HCT116 (cell line): Measurements from ENCODE around the gene DHRSX. TPM values are rescaled to one million over a fixed set of nuclear protein-coding genes. Genes with fewer than 3 reads are reported as not detected.

Source experiments
- ATAC-seq: fragments of 200-7000 bp; cut with Tn5 transposase; 2 replicates; pipeline ENCODE4 v1.9.1; 2020; ENCODE audit warnings: mild to moderate bottlenecking, moderate library complexity
- BruUV-seq: library from RNA; stranded (reverse); fragments of 400-500 nt; replicated peaks from 2 replicates; lab custom pipeline; 2021; lab: Mats Ljungman, UMichigan
- CTCF ChIA-PET: fragments of 300-600 bp; sonication (Branson Sonifier 250); formaldehyde crosslinking; loops from one replicate; lab custom pipeline; 2021; ENCODE audit warnings: antibody characterized with exemption; lab: Charles Lee
- POLR2A ChIA-PET: fragments of 300-600, 350-600 bp; sonication (Branson Sonifier 250); formaldehyde crosslinking; loops from one replicate; lab custom pipeline; 2021; ENCODE audit warnings: antibody characterized with exemption; lab: Charles Lee
- RAD21 ChIA-PET, 2 experiments: fragments of 300-600 bp; sonication (Branson Sonifier 250); formaldehyde crosslinking; loops; one replicate each; lab custom pipeline; 2023; ENCODE audit warnings: low total read pairs in 2 of 2; ENCODE audit not compliant: uncharacterized antibody in 2 of 2, unreplicated experiment in 2 of 2, low non-redundant PET in 1 of 2; lab: Charles Lee
- DNase-seq: peaks from one replicate; pipeline ENCODE4 v3.0.0-alpha.2; 2010; ENCODE audit warnings: low read depth, low spot score
- H2AFZ ChIP-seq: fragments of 200-600 bp; shearing (Covaris generic), sonication (generic); 2 replicates; pipeline ENCODE4 v1.6.1; 2017; ENCODE audit warnings: low read depth, mixed run types, mixed read lengths, antibody characterized with exemption, low read length; ENCODE audit not compliant: poor library complexity, severe bottlenecking
- H3K27ac ChIP-seq: 2 replicates; pipeline ENCODE4 v1.5.1; 2012; ENCODE audit warnings: low read depth, low read length
- H3K27me3 ChIP-seq: fragments of 200-600 bp; sonication (generic); 2 replicates; pipeline ENCODE4 v1.6.1; 2016; ENCODE audit warnings: mixed run types, low read length, mixed read lengths; ENCODE audit not compliant: insufficient read depth
- H3K36me3 ChIP-seq, 2 experiments: fragments of 200-500 bp in 1 of 2; fragments of 200-600 bp in 1 of 2; sonication (Bioruptor generic) in 1 of 2; sonication (generic) in 1 of 2; 2 replicates each; pipeline versions ENCODE4 v1.5.1 to v1.6.1; 2014 to 2016; ENCODE audit warnings: low read length in 2 of 2, inconsistent platforms in 1 of 2, mixed read lengths in 1 of 2, mixed run types in 1 of 2; ENCODE audit not compliant: insufficient read depth in 2 of 2, control insufficient read depth in 1 of 2
- H3K4me1 ChIP-seq, 2 experiments: fragments of 200-600 bp in 1 of 2; sonication (generic) in 1 of 2; 2 replicates each; pipeline versions ENCODE4 v1.5.1 to v1.6.1; 2012 to 2017; ENCODE audit warnings: low read length in 2 of 2, inconsistent platforms in 1 of 2, mild to moderate bottlenecking in 1 of 2, mixed read lengths in 1 of 2, mixed run types in 1 of 2, moderate library complexity in 1 of 2; ENCODE audit not compliant: insufficient read depth in 2 of 2, control insufficient read depth in 1 of 2
- H3K4me2 ChIP-seq: fragments of 200-600 bp; sonication (generic); 2 replicates; pipeline ENCODE4 v1.6.1; 2017; ENCODE audit warnings: mixed run types, low read length, mixed read lengths
- H3K4me3 ChIP-seq, 2 experiments: fragments of 200-600 bp in 1 of 2; sonication (generic) in 1 of 2; replicated peaks in 1 of 2; 2 replicates each; pipeline ENCODE4 v1.5.1; 2011 to 2016; ENCODE audit warnings: low read length in 2 of 2, control low read depth in 1 of 2, low read depth in 1 of 2, mild to moderate bottlenecking in 1 of 2, mixed read lengths in 1 of 2, mixed run types in 1 of 2
- H3K79me2 ChIP-seq: fragments of 200-600 bp; sonication (generic); 2 replicates; pipeline ENCODE4 v1.6.1; 2017; ENCODE audit warnings: mild to moderate bottlenecking, mixed run types, low read length, moderate library complexity, mixed read lengths; ENCODE audit not compliant: insufficient read depth
- H3K9ac ChIP-seq: fragments of 200-600 bp; sonication (generic); 2 replicates; pipeline ENCODE4 v1.6.1; 2016; ENCODE audit warnings: low read length, mixed read lengths
- H3K9me2 ChIP-seq: fragments of 200-600 bp; sonication (generic), shearing (Covaris generic); 2 replicates; pipeline ENCODE4 v1.6.1; 2017; ENCODE audit warnings: mixed run types, mild to moderate bottlenecking, moderate library complexity; ENCODE audit not compliant: insufficient read depth
- H3K9me3 ChIP-seq, 2 experiments: fragments of 200-500 bp in 1 of 2; fragments of 200-600 bp in 1 of 2; sonication (Bioruptor generic) in 1 of 2; sonication (generic) in 1 of 2; 2 replicates each; pipeline ENCODE4 v1.6.1; 2014 to 2017; ENCODE audit warnings: low read length in 2 of 2, mixed read lengths in 2 of 2, inconsistent platforms in 1 of 2, low read depth in 1 of 2, mild to moderate bottlenecking in 1 of 2, mixed run types in 1 of 2, moderate library complexity in 1 of 2; ENCODE audit not compliant: control insufficient read depth in 1 of 2, insufficient read depth in 1 of 2
- H4K20me1 ChIP-seq: fragments of 200-600 bp; sonication (generic), shearing (Covaris generic); 2 replicates; pipeline ENCODE4 v1.6.1; 2017; ENCODE audit warnings: mixed run types, mild to moderate bottlenecking, moderate library complexity; ENCODE audit not compliant: insufficient read depth
- ATF3 ChIP-seq: IDR thresholded peaks from 2 replicates; pipeline ENCODE4 v1.6.1; 2012
- CBX3 ChIP-seq: IDR thresholded peaks from 2 replicates; pipeline ENCODE4 v1.6.1; 2012; ENCODE audit warnings: low read depth
- CEBPB ChIP-seq: IDR thresholded peaks from 2 replicates; pipeline ENCODE4 v1.6.1; 2012; ENCODE audit warnings: low read depth
- CTCF ChIP-seq, 3 experiments: fragments of 200-600 bp in 1 of 3; sonication (generic) in 1 of 3; IDR thresholded peaks in 2 of 3; conservative IDR thresholded peaks in 1 of 3; 2 replicates each; pipeline ENCODE4 v1.5.1; 2012 to 2017; ENCODE audit warnings: low read depth in 2 of 3, low read length in 2 of 3, antibody characterized with exemption in 1 of 3, borderline replicate concordance in 1 of 3, control low read depth in 1 of 3, mild to moderate bottlenecking in 1 of 3, mixed read lengths in 1 of 3, mixed run types in 1 of 3, moderate library complexity in 1 of 3; ENCODE audit not compliant: insufficient read depth in 1 of 3
- EGR1 ChIP-seq: IDR thresholded peaks from 2 replicates; pipeline ENCODE4 v1.6.1; 2012; ENCODE audit warnings: low read depth
- ELF1 ChIP-seq: IDR thresholded peaks from 2 replicates; pipeline ENCODE4 v1.6.1; 2012; ENCODE audit warnings: low read depth, borderline replicate concordance
- EZH2 ChIP-seq: fragments of 200-600 bp; sonication (generic); IDR thresholded peaks from 2 replicates; pipeline ENCODE4 v1.6.1; 2017; ENCODE audit warnings: antibody characterized with exemption, mixed run types
- EZH2phosphoT487 ChIP-seq: fragments of 200-600 bp; IDR thresholded peaks from 2 replicates; pipeline ENCODE4 v1.6.1; 2018; ENCODE audit warnings: antibody characterized with exemption, borderline replicate concordance
- FOSL1 ChIP-seq: IDR thresholded peaks from 2 replicates; pipeline ENCODE4 v1.6.1; 2012; ENCODE audit warnings: low read depth
- JUND ChIP-seq: IDR thresholded peaks from 2 replicates; pipeline ENCODE4 v1.6.1; 2012
- MAX ChIP-seq: IDR thresholded peaks from 2 replicates; pipeline ENCODE4 v1.6.1; 2012
- POLR2A ChIP-seq: IDR thresholded peaks from 2 replicates; pipeline ENCODE4 v1.7.0; 2011; ENCODE audit warnings: borderline replicate concordance; ENCODE audit not compliant: insufficient read depth, insufficient read length; ENCODE audit errors: extremely low read depth
- POLR2AphosphoS5 ChIP-seq: IDR thresholded peaks from 2 replicates; pipeline ENCODE4 v1.6.1; 2011; ENCODE audit warnings: mild to moderate bottlenecking, low read depth, low read length, moderate library complexity
- REST ChIP-seq: IDR thresholded peaks from 2 replicates; pipeline ENCODE4 v1.6.1; 2012; ENCODE audit warnings: low read depth
- SP1 ChIP-seq: IDR thresholded peaks from 2 replicates; pipeline ENCODE4 v1.6.1; 2012; ENCODE audit warnings: low read depth
- SRF ChIP-seq: IDR thresholded peaks from 2 replicates; pipeline ENCODE4 v1.6.1; 2012; ENCODE audit warnings: low read depth
- YY1 ChIP-seq: IDR thresholded peaks from 2 replicates; pipeline ENCODE4 v1.6.1; 2011; ENCODE audit warnings: low read length, low read depth, moderate library complexity, mild to moderate bottlenecking; ENCODE audit not compliant: insufficient replicate concordance; ENCODE audit errors: extremely low read depth
- ZFX ChIP-seq: fragments of 450-650 bp; IDR thresholded peaks from 2 replicates; pipeline ENCODE4 v1.6.1; 2017
- ZNF274 ChIP-seq: fragments of 200-500 bp; sonication (Bioruptor generic); IDR thresholded peaks from 2 replicates; pipeline ENCODE4 v1.6.1; 2014; ENCODE audit warnings: mild to moderate bottlenecking, low read depth, low read length, inconsistent platforms
- intact Hi-C: fragments of 100-400 bp; cut with micrococcal nuclease; formaldehyde crosslinking; loops from 2 replicates; pipeline ENCODE4 v1.10.0; 2022
- total RNA-seq: library from RNA; stranded (reverse); gene quantifications from one replicate; pipeline ENCODE4 v1.2.1, GENCODE V29; 2021; ENCODE audit not compliant: unreplicated experiment

The DHRSX gene
- total RNA-seq, 1 experiment from 2014 or later = 11.9 TPM

- TF ChIP-seq REST (no peak), ZFX (no peak), SP1 (no peak)
Measured at GRCh38 chrX:2237976-2238375, 262.8 kb downstream of the DHRSX start (continued).

- Histone ChIP-seq H2AFZ (no peak overlapping the region), H3K4me2 (no peak overlapping the region), H3K79me2 (no peaks in the 10 kb centered on the region), H3K4me3 (no peak overlapping the region), H3K4me1 (no peaks in the 10 kb centered on the region), H4K20me1 (no peaks in the 10 kb centered on the region), H3K36me3 (no peaks in the 10 kb centered on the region), H3K9me2 (no peaks in the 10 kb centered on the region), H3K9me3 (no peaks in the 10 kb centered on the region), H3K27me3 (no peaks in the 10 kb centered on the region), H3K27ac (no peak overlapping the region), H3K9ac (no peak overlapping the region)
- intact Hi-C loops = no loop called here
- DNase-seq (no peak), ATAC-seq (no peak)
- no TSS peak for BruUV-seq
- CTCF ChIA-PET = no interaction called here
- RAD21 ChIA-PET = no interaction called here
- POLR2A ChIA-PET = no interaction called here
- TF ChIP-seq SRF = no peak
- no peak for TF ChIP-seq CBX3
- no peak for TF ChIP-seq JUND
- no peak for TF ChIP-seq EZH2phosphoT487
- TF ChIP-seq POLR2AphosphoS5 = no peak
- TF ChIP-seq CEBPB = no peak
- no peak for TF ChIP-seq ATF3
- no peak for TF ChIP-seq POLR2A
- no peak for TF ChIP-seq YY1
- TF ChIP-seq SP1 = no peak
- TF ChIP-seq FOSL1 = no peak
- TF ChIP-seq ZNF274 = no peak
- no peak for TF ChIP-seq MAX
- TF ChIP-seq EGR1 = no peak
- TF ChIP-seq CTCF (IDR thresholded peaks at IDR 0.05 in 2 of 3, conservative IDR thresholded peaks at IDR 0.05 in 1 of 3; ENCODE audit: borderline replicate concordance in 1 of 3, insufficient read depth in 1 of 3, low read depth in 2 of 3, low read length in 2 of 3) = no peak
- TF ChIP-seq ELF1 = no peak
- TF ChIP-seq EZH2 = no peak
Measured at GRCh38 chrX:2231570-2232192, 269.1 kb downstream of the DHRSX start.
